Lower lobe of right lung (tissue), 2 donors: ENCODE measurements around the gene RHOB. TPM values are rescaled to one million over a fixed set of nuclear protein-coding genes. Genes with fewer than 3 reads are reported as not detected.
A peak's percentile ranks its signal among the peaks of the same experiment; 100 is the strongest.
"Not testable (repeated sequence)": the region's sequence is repeated elsewhere in the genome, so short reads cannot be mapped to it uniquely, and the experiment has no call there.

Experiments used
- ATAC-seq, 2 donors: fragments of 200-7000 bp; cut with Tn5 transposase; one replicate each; pipeline ENCODE4 v1.9.1; 2020 to 2022; ENCODE audit warnings: mild to moderate bottlenecking in 2 of 2, moderate library complexity in 2 of 2
- DNase-seq: peaks from one replicate; pipeline ENCODE4 v3.0.0-alpha.2; 2020
- H3K27ac ChIP-seq: fragments of 200-600 bp; one replicate; pipeline ENCODE4 v1.8.0; 2022
- H3K27me3 ChIP-seq: fragments of 200-600 bp; one replicate; pipeline ENCODE4 v1.8.0; 2022; ENCODE audit warnings: low read depth
- H3K36me3 ChIP-seq: fragments of 200-600 bp; one replicate; pipeline ENCODE4 v1.8.0; 2022; ENCODE audit warnings: mild to moderate bottlenecking
- H3K4me1 ChIP-seq: fragments of 200-600 bp; one replicate; pipeline ENCODE4 v1.8.0; 2022
- H3K4me3 ChIP-seq: fragments of 200-600 bp; one replicate; pipeline ENCODE4 v1.8.0; 2022; ENCODE audit warnings: mild to moderate bottlenecking
- H3K9me3 ChIP-seq: fragments of 200-600 bp; one replicate; pipeline ENCODE4 v1.8.0; 2022
- intact Hi-C: fragments of 100-400 bp; cut with DNase I; formaldehyde crosslinking; loops from one replicate; pipeline ENCODE4 v1.11.0; 2022
- total RNA-seq: library from RNA; stranded (reverse); fragmentation: NEBNext Ultra II Directional; extraction: Animal tissue kit (Norgen Biotek cat#: 25700); gene quantifications from one replicate; pipeline ENCODE4 v1.2.1, GENCODE V29; 2021
- TF ChIP-seq, protein P1 (sequence below): fragments of 200-600 bp; IDR thresholded peaks from one replicate; pipeline ENCODE4 v1.8.0; 2022; ENCODE audit warnings: antibody characterized with exemption, mild to moderate bottlenecking
- donor health status: DM: no; HTN: yes; CAD: no; lungs with severe emphysema.

The RHOB gene
- total RNA-seq, 1 donor from 2014 or later, result 176 TPM

DNA sequence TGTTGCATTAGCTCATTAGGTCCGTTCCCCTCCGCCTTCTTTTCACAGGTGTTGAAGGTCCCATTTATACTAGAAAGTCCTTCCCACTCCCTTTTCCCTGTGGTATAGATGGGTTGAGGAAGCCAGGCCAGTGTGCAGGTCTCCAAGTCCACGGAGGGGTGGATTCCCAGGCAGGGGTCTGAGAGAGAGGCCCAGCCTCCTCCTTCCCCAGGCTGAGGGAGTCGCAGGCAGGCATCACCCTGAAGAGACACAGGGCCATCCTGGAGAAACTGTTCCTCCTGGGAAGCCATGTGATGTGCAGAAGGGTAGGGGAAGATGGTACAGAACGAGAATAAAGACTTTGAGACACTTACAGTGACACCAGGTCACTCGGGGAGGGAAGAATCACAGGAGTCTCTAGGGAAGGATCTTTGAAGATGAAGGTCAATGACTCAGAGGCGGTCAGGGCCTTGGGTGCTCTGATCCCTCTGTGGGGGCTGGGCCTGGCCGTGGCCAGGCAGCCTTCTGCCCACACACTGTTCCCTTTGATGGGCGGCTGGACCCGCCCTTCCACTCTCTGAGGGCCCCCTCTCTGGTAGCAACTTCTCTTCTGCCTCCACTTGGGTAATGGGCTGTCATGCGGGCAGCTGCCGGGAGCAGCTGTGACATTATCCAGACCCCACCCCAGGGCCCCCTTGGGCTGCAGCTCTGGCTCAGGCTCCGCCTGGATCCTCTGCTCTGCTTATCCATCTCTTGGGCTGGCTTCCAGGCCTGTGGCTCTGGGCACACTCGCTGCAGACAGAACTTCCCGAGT, 45.1 kb downstream of the RHOB start:
- Histone ChIP-seq H3K27me3 (no peaks in the 10 kb centered on the region), H3K27ac (no peak overlapping the region), H3K4me3 (no peak overlapping the region), H3K9me3 (no peaks in the 10 kb centered on the region), H3K36me3 (no peaks in the 10 kb centered on the region), H3K4me1 (peaks cover 13% of the 10 kb centered on the region)
- TF ChIP-seq, protein P1, sequence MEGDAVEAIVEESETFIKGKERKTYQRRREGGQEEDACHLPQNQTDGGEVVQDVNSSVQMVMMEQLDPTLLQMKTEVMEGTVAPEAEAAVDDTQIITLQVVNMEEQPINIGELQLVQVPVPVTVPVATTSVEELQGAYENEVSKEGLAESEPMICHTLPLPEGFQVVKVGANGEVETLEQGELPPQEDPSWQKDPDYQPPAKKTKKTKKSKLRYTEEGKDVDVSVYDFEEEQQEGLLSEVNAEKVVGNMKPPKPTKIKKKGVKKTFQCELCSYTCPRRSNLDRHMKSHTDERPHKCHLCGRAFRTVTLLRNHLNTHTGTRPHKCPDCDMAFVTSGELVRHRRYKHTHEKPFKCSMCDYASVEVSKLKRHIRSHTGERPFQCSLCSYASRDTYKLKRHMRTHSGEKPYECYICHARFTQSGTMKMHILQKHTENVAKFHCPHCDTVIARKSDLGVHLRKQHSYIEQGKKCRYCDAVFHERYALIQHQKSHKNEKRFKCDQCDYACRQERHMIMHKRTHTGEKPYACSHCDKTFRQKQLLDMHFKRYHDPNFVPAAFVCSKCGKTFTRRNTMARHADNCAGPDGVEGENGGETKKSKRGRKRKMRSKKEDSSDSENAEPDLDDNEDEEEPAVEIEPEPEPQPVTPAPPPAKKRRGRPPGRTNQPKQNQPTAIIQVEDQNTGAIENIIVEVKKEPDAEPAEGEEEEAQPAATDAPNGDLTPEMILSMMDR, result no peak
- DNase-seq (no peak), ATAC-seq (peak in 1 of 2 donors; percentile 49)
- intact Hi-C loops, result no loop called here

DNA sequence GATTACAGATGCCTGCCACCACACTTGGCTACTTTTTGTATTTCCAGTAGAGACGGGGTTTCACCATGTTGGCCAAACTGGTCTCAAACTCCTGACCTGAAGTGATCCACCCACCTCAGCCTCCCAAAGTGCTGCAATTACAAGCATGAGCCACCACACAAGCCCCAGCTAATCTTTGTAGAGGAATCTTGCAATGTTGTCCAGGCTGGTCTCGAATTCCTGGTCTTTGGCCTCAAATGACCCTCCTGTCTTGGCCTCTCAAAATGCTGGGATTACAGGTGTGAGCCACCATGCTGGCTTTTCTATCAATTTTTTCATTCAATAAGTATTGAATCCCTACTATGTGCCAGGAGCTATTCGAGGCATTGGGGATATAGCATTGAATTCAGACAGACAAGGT, 46.2 kb downstream of the RHOB start:
- H3K27ac ChIP-seq, DNase-seq, H3K9me3 ChIP-seq, H3K27me3 ChIP-seq, H3K36me3 ChIP-seq, intact Hi-C loops, ATAC-seq, H3K4me3 ChIP-seq: not testable (repeated sequence)
- H3K4me1 ChIP-seq, result peaks cover 13% of the 10 kb centered on the region

DNA sequence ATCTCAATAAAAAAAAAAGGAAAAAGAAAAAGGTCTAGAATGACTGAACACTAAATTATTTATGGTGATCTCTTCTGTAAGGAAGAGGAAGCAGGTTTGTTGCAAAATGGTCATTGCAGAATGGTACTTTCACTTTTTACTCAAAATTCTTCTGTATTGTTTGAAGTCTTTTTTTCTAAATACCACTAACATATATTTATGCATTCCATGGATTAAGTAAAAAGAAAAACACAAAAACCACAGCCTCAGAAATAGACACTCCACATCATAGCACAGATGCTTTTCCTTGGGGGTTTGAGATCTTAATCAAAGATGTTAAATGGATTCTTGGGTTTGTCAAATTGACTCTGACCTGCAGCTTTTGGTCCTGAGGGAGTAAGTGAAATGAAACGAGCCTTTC, 47.4 kb downstream of the RHOB start:
- no peaks in the 10 kb centered on the region for H3K27me3 ChIP-seq
- ATAC-seq (no peak), DNase-seq (no peak)
- H3K4me1 ChIP-seq, result peaks cover 13% of the 10 kb centered on the region
- H3K27ac ChIP-seq, result peak overlapping the region; percentile 0
- TF ChIP-seq, protein P1, result no peak
- H3K9me3 ChIP-seq, result no peaks in the 10 kb centered on the region
- no peaks in the 10 kb centered on the region for H3K36me3 ChIP-seq
- intact Hi-C loops, result no loop called here
- H3K4me3 ChIP-seq, result no peak overlapping the region

DNA sequence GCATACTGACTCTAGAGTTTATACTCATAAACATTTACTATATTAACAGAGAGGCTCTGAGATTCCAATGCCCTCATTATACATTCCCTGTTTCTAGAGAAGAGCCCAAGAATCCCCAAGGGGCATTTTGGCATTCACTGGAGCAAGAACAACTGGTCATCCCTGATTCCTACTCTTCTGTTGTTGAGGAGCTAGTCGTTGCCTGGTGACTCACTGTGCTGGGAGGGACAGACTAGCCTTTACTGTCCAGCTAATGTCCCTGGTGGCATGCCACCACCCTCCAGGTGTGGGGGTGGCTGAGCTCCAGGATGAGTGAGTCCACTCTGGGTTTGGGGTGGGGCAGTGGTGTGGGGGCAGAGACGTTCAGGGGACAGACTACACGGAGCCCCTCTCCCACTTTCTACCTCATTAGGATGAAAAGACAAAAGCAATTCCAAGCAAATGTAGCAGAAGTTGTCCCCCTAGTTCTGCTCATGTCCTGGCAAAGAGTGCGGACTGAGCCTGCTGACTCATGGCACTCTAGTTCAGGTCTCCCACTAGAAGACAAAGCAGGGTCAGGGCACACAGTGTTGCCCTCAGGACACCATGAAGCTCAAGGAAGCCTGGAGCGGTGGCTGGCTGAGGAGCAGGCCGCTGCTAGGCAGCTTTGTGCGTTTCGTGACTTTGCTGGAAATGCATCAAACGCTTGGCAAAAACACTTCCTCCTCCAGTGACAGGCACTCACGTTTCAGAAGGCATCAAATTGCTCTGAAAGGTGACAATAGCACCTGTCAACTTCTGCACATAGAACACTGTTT, 49.4 kb downstream of the RHOB start:
- no peak overlapping the region for H3K4me3 ChIP-seq
- DNase-seq (no peak), ATAC-seq (peak; percentile 52 to 57)
- H3K9me3 ChIP-seq, result no peaks in the 10 kb centered on the region
- H3K36me3 ChIP-seq, result no peaks in the 10 kb centered on the region
- H3K27ac ChIP-seq, result no peak overlapping the region
- H3K27me3 ChIP-seq, result no peaks in the 10 kb centered on the region
- intact Hi-C loops, result no loop called here
- H3K4me1 ChIP-seq, result peaks cover 13% of the 10 kb centered on the region
- TF ChIP-seq, protein P1, result no peak

DNA sequence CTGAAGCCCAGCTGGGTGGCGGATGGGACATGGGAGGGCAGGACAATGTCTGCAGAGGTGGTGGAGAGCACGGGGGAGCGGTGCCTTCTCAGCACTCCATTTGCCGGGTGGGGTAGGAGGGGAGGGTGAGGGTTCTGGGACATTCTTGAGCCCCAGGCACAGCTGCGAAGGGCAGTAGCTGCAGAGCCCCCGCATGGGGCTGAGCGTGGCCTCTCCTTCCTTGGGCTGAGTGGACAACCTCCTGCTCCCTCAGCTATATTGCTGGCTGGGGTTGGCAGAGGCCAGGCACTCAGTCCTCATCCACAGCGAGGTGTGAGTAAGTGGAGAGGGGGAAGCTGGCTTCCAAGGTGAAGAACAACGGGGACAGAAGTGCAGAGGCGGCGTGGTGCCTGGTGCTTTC, 50.1 kb downstream of the RHOB start:
- TF ChIP-seq, protein P1, result no peak
- no peak for ATAC-seq
- intact Hi-C loops, result no loop called here
- DNase-seq, result no peak
- H3K4me1 ChIP-seq, result peaks cover 13% of the 10 kb centered on the region
- no peaks in the 10 kb centered on the region for H3K36me3 ChIP-seq
- no peak overlapping the region for H3K4me3 ChIP-seq
- no peaks in the 10 kb centered on the region for H3K27me3 ChIP-seq
- H3K27ac ChIP-seq, result no peak overlapping the region
- H3K9me3 ChIP-seq, result no peaks in the 10 kb centered on the region

Other genes with a start within 250 kb of the RHOB start
- 90.0 TPM for gene SDC1, start 221.9 kb upstream of the RHOB start, total RNA-seq
- gene PUM2, start 96.2 kb upstream of the RHOB start, total RNA-seq, result 112 TPM
- gene HS1BP3, start 204.0 kb downstream of the RHOB start, total RNA-seq, result 39.9 TPM
- gene GDF7, start 220.1 kb downstream of the RHOB start, total RNA-seq, result 0.62 TPM